ENCODE measurements around the gene KLF17. TPM values are rescaled to one million over a fixed set of nuclear protein-coding genes. Genes with fewer than 3 reads are reported as not detected.

KLF17 gene
- total RNA-seq, 2 donors from 2014 or later = not detected

DNA sequence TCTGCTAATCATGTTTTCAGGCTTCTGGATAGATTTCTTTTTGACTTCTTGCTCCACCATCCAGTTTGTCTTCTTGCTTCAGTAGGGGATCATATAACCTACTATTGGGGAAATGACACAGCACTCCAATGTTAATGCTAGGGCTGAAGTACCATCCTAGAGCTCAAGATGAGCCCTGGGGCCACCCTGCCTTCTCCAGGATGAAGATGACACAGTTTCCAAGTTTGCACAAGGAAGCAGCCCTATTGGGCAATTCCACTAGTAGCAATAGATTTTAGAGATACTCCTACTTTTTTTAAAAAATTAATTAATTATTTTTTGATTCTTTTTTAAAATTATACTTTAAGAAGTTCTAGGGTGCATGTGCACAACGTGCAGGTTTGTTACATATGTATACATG, 34.1 kb downstream of the KLF17 start:
- TF ChIP-seq CTCF (IDR thresholded peaks at IDR 0.05) = no peak

GRCh38 chr1:44154049-44154448, 35.4 kb downstream of the KLF17 start:
- Histone ChIP-seq H3K9me3 (no peaks in the 10 kb centered on the region), H3K36me3 (no peaks in the 10 kb centered on the region), H3K27ac (no peak overlapping the region), H3K27me3 (no peaks in the 10 kb centered on the region), H3K4me1 (no peaks in the 10 kb centered on the region), H3K4me3 (no peak overlapping the region), H3K9ac (ENCODE audit: low read depth in 2 of 2, low read length in 2 of 2) (no peak overlapping the region)
- DNase-seq = no peak
- no peak for TF ChIP-seq CTCF (IDR thresholded peaks at IDR 0.05)
- intact Hi-C loops (cut with DNase I) = no loop called here

More for the DNA sequence above, 34.1 kb downstream of the KLF17 start:
- H3K9me3 ChIP-seq = no peaks in the 10 kb centered on the region
- intact Hi-C loops (cut with DNase I) = no loop called here
- H3K4me3 ChIP-seq = no peak overlapping the region
- no peak overlapping the region for H3K27ac ChIP-seq
- H3K27me3 ChIP-seq = no peaks in the 10 kb centered on the region
- H3K36me3 ChIP-seq = no peaks in the 10 kb centered on the region
- no peak overlapping the region for H3K9ac ChIP-seq (ENCODE audit: low read depth in 2 of 2, low read length in 2 of 2)
- H3K4me1 ChIP-seq = no peaks in the 10 kb centered on the region
- no peak for DNase-seq

- no peak overlapping the region for H3K9ac ChIP-seq (ENCODE audit: low read depth in 2 of 2, low read length in 2 of 2)
- H3K4me1 ChIP-seq = no peaks in the 10 kb centered on the region
- no peak overlapping the region for H3K4me3 ChIP-seq
- intact Hi-C loops (cut with DNase I) = no loop called here
- H3K27ac ChIP-seq = no peak overlapping the region
- DNase-seq = no peak
- no peaks in the 10 kb centered on the region for H3K9me3 ChIP-seq
- no peaks in the 10 kb centered on the region for H3K27me3 ChIP-seq
- no peak for TF ChIP-seq CTCF (IDR thresholded peaks at IDR 0.05)
- H3K36me3 ChIP-seq = no peaks in the 10 kb centered on the region
These were observed 39.3 kb downstream of the KLF17 start for GRCh38 chr1:44157903-44158302.

DNA sequence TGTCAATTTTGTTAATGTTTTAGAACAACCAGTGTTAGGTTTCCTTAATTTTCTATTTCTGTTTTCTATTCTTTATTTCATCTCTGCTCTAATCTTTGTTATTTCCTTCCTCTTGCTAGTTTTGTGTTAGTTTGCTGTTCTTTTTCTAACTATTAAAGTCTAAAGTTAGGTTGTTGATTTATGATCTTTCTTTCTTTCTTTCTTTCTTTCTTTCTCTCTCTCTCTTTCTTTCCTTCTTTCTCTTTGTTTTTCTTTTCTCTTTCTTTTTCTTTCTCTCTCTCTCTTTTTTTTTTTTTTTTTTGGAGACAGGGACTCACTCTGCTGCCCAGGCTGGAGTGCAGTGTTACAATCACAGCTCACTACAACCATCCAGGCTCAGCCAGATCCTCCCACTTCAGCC, 40.2 kb downstream of the KLF17 start:
- Histone ChIP-seq H3K4me1 (no peaks in the 10 kb centered on the region), H3K9me3 (no peaks in the 10 kb centered on the region), H3K27ac (no peak overlapping the region), H3K36me3 (no peaks in the 10 kb centered on the region), H3K9ac (ENCODE audit: low read depth in 2 of 2, low read length in 2 of 2) (no peak overlapping the region), H3K27me3 (no peaks in the 10 kb centered on the region), H3K4me3 (no peak overlapping the region)
- no peak for DNase-seq
- intact Hi-C loops (cut with DNase I) = no loop called here
- no peak for TF ChIP-seq CTCF (IDR thresholded peaks at IDR 0.05)

GRCh38 chr1:44161546-44161945, 42.9 kb downstream of the KLF17 start:
- intact Hi-C loops (cut with DNase I) = no loop called here

More at GRCh38 chr1:44161546-44161945, 42.9 kb downstream of the KLF17 start:
- Histone ChIP-seq H3K9ac (ENCODE audit: low read depth in 2 of 2, low read length in 2 of 2) (no peak overlapping the region), H3K4me3 (no peak overlapping the region), H3K4me1 (no peaks in the 10 kb centered on the region), H3K27me3 (no peaks in the 10 kb centered on the region), H3K9me3 (no peaks in the 10 kb centered on the region), H3K27ac (no peak overlapping the region), H3K36me3 (no peaks in the 10 kb centered on the region)
- TF ChIP-seq CTCF (IDR thresholded peaks at IDR 0.05) = no peak
- no peak for DNase-seq
